Vagina (tissue), 2 donors: ENCODE measurements around the gene SMPX. TPM values are rescaled to one million over a fixed set of nuclear protein-coding genes. Genes with fewer than 3 reads are reported as not detected.

Experiments used
- DNase-seq, 2 donors: peaks; one replicate each; pipeline ENCODE4 v3.0.0-alpha.2; 2017; ENCODE audit errors: extremely low spot score in 2 of 2
- H3K27ac ChIP-seq: fragments of 200-600 bp; sonication (generic); one replicate; pipeline ENCODE4 v1.5.1; 2019
- H3K27me3 ChIP-seq: fragments of 200-600 bp; sonication (generic); one replicate; pipeline ENCODE4 v1.5.1; 2019
- H3K36me3 ChIP-seq, 2 donors: fragments of 200-600 bp; sonication (generic); one replicate each; pipeline ENCODE4 v1.5.1; 2017 to 2019
- H3K4me1 ChIP-seq: fragments of 200-600 bp; sonication (generic); one replicate; pipeline ENCODE4 v1.5.1; 2019
- H3K4me3 ChIP-seq, 2 donors: fragments of 200-600 bp; sonication (generic); 1 replicate in 1 of 2; 2 replicates in 1 of 2; pipeline ENCODE4 v1.5.1; 2016 to 2019
- H3K9me3 ChIP-seq: fragments of 200-600 bp; sonication (generic); one replicate; pipeline ENCODE4 v1.5.1; 2019
- CTCF ChIP-seq, 3 experiments: fragments of 450-650 bp in 2 of 3; fragments of 200-600 bp in 1 of 3; sonication (generic) in 1 of 3; IDR thresholded peaks; one replicate each; pipeline ENCODE4 v1.5.1; 2017 to 2019; ENCODE audit warnings: antibody characterized with exemption in 3 of 3, mild to moderate bottlenecking in 2 of 3, moderate library complexity in 2 of 3
- POLR2A ChIP-seq, 2 donors: fragments of 450-650 bp; IDR thresholded peaks; one replicate each; pipeline ENCODE4 v1.6.1; 2017; ENCODE audit warnings: antibody characterized with exemption in 2 of 2, mild to moderate bottlenecking in 2 of 2, moderate library complexity in 2 of 2
- POLR2AphosphoS5 ChIP-seq, 2 donors: sonication (generic); formaldehyde crosslinking; IDR thresholded peaks; one replicate each; pipeline ENCODE4 v1.9.0; 2017; ENCODE audit warnings: antibody characterized with exemption in 2 of 2, mild to moderate bottlenecking in 2 of 2, low read depth in 1 of 2; ENCODE audit not compliant: insufficient read depth in 1 of 2
- intact Hi-C: fragments of 100-400 bp; cut with DNase I; formaldehyde crosslinking; loops from one replicate; pipeline ENCODE4 v1.15.1; 2023
- total RNA-seq: library from RNA; depleted of rRNA; stranded (reverse); fragments of >200 nt; gene quantifications from one replicate; pipeline ENCODE4 v1.2.3, GENCODE V29; 2016

The SMPX gene
- total RNA-seq, 1 donor from 2014 or later: not detected

- no peaks in the 10 kb centered on the region for H3K36me3 ChIP-seq
- H3K4me1 ChIP-seq: no peaks in the 10 kb centered on the region
- H3K9me3 ChIP-seq: no peaks in the 10 kb centered on the region
- no peaks in the 10 kb centered on the region for H3K27me3 ChIP-seq
- no peak for DNase-seq
- H3K4me3 ChIP-seq: no peak overlapping the region
- intact Hi-C loops: no loop called here
- no peak for TF ChIP-seq CTCF (IDR thresholded peaks at IDR 0.05)
- no peak for TF ChIP-seq POLR2A (IDR thresholded peaks at IDR 0.05)
- TF ChIP-seq POLR2AphosphoS5 (IDR thresholded peaks at IDR 0.05; ENCODE audit: insufficient read depth in 1 of 2, low read depth in 1 of 2): no peak
- no peak overlapping the region for H3K27ac ChIP-seq
Measured at GRCh38 chrX:21656587-21657317, 101.2 kb downstream of the SMPX start.

Other genes starting within 250 kb of the SMPX start
- not detected for gene KLHL34, start 99.8 kb downstream of the SMPX start, total RNA-seq
- gene MBTPS2, start 81.5 kb upstream of the SMPX start, total RNA-seq: 9.3 TPM
- gene YY2, start 97.9 kb upstream of the SMPX start, total RNA-seq: 0.98 TPM
- 36.8 TPM for gene SMS, start 182.6 kb upstream of the SMPX start, total RNA-seq